Esophagus squamous epithelium (tissue), 4 donors: ENCODE measurements around the gene PLEKHM3.

Source experiments
- CTCF ChIP-seq, 6 experiments: fragments of 450-650 bp in 4 of 6; fragments of 200-600 bp in 2 of 6; sonication (generic) in 2 of 6; IDR thresholded peaks; one replicate each; pipeline ENCODE4 v1.5.1; 2016 to 2019; ENCODE audit warnings: antibody characterized with exemption in 6 of 6, mild to moderate bottlenecking in 4 of 6, moderate library complexity in 4 of 6
- POLR2A ChIP-seq, 4 donors: fragments of 450-650 bp; IDR thresholded peaks; one replicate each; pipeline ENCODE4 v1.6.1; 2017; ENCODE audit warnings: antibody characterized with exemption in 4 of 4, mild to moderate bottlenecking in 4 of 4, moderate library complexity in 3 of 4

GRCh38 chr2:208049006-208049405, 23.7 kb upstream of the PLEKHM3 start:
- TF ChIP-seq CTCF (IDR thresholded peaks at IDR 0.05) (no peak), POLR2A (IDR thresholded peaks at IDR 0.05) (no peak)
